ENCODE results near the gene HAUS7.

Gene HAUS7

DNA sequence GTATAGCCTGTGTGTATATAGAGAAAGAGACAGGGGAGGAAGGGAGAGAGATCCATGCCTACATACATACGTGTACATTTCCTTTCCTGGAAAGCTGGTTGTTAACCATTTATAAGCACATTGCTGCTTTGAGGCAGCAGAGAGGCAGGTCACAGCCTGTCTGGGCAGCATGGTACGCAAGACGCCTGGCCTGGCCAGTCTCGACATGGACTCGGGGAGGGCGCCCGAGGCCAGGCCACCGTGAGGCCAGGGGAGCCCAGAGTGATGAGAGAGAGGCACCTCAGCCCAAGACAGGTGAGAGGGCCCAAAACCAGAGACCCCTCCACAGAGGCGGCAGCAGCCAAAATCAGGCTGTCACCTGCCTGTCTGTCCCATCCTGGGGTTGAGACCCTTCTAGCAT, 28.4 kb downstream of the HAUS7 start:
- TF ChIP-seq, protein P1, sequence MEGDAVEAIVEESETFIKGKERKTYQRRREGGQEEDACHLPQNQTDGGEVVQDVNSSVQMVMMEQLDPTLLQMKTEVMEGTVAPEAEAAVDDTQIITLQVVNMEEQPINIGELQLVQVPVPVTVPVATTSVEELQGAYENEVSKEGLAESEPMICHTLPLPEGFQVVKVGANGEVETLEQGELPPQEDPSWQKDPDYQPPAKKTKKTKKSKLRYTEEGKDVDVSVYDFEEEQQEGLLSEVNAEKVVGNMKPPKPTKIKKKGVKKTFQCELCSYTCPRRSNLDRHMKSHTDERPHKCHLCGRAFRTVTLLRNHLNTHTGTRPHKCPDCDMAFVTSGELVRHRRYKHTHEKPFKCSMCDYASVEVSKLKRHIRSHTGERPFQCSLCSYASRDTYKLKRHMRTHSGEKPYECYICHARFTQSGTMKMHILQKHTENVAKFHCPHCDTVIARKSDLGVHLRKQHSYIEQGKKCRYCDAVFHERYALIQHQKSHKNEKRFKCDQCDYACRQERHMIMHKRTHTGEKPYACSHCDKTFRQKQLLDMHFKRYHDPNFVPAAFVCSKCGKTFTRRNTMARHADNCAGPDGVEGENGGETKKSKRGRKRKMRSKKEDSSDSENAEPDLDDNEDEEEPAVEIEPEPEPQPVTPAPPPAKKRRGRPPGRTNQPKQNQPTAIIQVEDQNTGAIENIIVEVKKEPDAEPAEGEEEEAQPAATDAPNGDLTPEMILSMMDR (IDR thresholded peaks at IDR 0.05) = no peak
- Histone ChIP-seq H3K27ac (no peak overlapping the region), H3K4me3 (no peak overlapping the region)
- DNase-seq (ENCODE audit: low spot score) = no peak

DNA sequence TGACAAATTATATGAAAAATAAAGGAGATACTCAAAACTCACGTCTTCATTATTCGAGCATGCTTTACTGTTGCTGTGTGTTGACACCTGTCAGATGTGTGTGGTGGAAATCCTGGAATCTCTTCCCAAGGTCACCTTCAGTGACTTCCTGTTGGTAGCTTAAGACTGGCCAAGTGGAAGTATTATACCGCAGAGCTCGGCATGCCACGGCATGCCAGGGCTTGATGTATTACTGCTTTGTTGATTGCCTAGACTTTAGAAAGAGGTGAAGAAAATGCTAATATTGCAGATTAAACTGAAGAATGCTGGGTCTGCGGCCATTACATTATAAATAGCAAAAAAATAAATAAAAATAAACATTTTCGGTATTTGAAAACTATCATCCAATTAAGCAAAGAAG, 29.1 kb downstream of the HAUS7 start:
- Histone ChIP-seq H3K27ac (no peak overlapping the region), H3K4me3 (no peak overlapping the region)
- TF ChIP-seq, protein P1 (IDR thresholded peaks at IDR 0.05) = no peak
- DNase-seq (ENCODE audit: low spot score) = no peak

DNA sequence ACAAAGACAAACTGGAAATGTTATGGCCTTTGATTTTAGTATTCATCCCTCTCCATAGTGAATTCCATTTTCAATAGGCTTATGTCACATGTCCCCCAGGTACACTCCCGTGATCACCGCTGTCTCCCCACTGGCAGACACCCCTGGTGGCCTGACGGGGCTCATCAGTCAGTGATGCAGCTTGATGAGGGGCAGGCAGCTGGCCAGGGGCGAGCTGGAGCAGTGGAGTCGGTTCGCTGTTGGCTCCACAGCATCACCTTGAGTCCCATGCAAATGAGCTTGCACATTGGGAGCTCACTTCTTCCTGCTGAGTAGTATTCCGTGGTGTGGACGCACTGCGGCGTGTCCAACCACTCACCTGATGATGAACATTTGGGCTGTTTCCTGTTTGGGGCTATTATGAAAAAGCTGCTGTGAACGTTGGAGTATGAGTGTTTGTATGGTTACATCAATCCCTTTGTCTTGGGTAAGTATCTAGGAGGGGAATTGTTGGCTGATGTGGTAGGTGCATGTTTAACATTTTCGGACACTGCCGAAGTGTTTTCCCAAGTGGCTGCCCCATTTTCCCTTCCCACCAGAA, 29.7 kb downstream of the HAUS7 start:
- TF ChIP-seq, protein P1 (IDR thresholded peaks at IDR 0.05) = no peak

DNA sequence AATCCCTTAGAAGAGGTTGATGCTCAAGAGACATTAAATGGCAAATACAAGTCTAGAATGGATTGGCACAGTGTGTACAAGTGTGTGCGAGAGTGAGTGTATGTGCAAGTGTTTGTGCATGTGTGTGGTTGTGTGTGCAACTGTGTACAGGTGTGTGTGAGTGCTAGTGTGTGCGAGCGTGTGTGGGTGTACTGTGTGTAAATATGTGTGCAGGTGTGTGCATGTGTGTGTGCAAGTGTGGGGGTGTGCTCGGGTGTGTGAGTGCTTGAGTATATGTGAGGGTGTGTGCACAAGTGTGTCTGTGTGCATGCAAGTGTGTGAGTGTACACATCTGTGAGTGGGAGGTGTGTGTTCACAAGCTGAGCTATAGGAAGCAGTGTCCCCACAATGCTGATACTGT, 30.4 kb downstream of the HAUS7 start:
- no peak overlapping the region for H3K27ac ChIP-seq
- TF ChIP-seq, protein P1 (IDR thresholded peaks at IDR 0.05) = no peak

More for the DNA sequence above, 29.7 kb downstream of the HAUS7 start:
- no peak for DNase-seq (ENCODE audit: low spot score)
- no peak overlapping the region for H3K4me3 ChIP-seq
- no peak overlapping the region for H3K27ac ChIP-seq

DNA sequence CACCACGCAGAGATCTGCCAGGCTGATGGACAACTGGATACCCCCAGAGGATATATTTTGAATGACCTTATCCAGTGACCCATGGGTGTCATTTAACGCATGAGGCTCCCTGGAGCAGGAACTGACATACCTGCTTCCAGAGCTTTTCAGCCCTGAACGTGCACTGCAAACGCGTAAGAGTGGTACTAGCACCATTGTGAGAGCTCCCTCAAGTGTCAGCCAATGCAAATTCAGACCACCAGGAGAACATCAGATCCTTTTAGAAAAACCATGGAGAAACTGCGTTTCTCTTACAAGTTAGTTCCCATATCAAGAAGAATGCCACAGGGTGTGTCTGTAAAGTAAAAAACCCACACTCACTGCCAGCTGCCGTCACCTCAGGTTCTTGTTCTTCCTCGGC, 31.8 kb downstream of the HAUS7 start:
- TF ChIP-seq, protein P1 (IDR thresholded peaks at IDR 0.05) = no peak
- Histone ChIP-seq H3K4me3 (no peak overlapping the region), H3K27ac (no peak overlapping the region)
- no peak for DNase-seq (ENCODE audit: low spot score)

More for the DNA sequence above, 30.4 kb downstream of the HAUS7 start:
- H3K4me3 ChIP-seq = no peak overlapping the region
- no peak for DNase-seq (ENCODE audit: low spot score)

DNA sequence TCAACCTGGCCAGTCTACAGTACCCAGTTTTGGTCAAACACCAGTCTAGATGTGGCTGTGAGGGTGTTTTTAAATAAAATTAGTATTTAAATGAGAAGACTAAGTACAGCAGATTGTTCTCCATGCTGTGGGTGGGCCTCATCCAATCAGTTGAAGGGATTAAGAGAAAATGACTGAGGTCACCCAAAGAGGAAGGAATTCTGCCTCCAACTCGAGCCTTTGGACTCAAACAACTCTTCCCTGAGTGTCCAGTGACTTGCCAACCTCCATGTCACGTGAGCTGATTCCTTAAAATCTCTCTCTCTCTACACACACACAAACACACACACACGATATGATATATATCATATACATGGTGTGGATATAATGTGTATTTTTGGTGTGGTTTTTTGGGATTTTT, 34.5 kb downstream of the HAUS7 start:
- no peak for DNase-seq (ENCODE audit: low spot score)
- H3K27ac ChIP-seq = no peak overlapping the region
- TF ChIP-seq, protein P1 (IDR thresholded peaks at IDR 0.05) = no peak
- no peak overlapping the region for H3K4me3 ChIP-seq

DNA sequence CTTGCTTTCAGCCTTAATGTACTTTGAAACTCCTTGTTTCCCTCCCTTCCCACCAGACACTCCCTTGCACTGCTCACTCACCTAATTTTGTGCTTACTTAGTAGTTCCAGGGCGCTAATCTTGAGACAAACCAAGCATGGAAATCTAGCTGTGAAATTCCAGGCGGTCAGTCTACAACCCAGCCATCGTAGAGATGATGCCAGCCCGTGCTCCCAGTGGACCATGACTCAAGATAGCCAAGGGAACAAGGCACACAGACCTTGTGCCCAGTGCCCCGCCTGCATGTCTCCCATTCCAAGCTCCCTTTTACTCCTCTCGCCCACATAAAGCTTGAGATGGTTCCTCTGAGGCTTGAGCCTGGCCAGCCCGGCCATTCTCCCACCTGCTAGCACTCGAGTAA, 35.6 kb downstream of the HAUS7 start:
- no peak for DNase-seq (ENCODE audit: low spot score)
- H3K27ac ChIP-seq = no peak overlapping the region
- TF ChIP-seq, protein P1 (IDR thresholded peaks at IDR 0.05) = no peak
- H3K4me3 ChIP-seq = no peak overlapping the region

Measured in coronary artery (tissue), 2 donors.